Right hindlimb (tissue), 1 donor: Measurements from ENCODE around the gene TENM3.

ENCODE experiments used
- DNase-seq: peaks from one replicate; pipeline ENCODE4 v3.0.0-alpha.2; 2018

The TENM3 gene

DNA sequence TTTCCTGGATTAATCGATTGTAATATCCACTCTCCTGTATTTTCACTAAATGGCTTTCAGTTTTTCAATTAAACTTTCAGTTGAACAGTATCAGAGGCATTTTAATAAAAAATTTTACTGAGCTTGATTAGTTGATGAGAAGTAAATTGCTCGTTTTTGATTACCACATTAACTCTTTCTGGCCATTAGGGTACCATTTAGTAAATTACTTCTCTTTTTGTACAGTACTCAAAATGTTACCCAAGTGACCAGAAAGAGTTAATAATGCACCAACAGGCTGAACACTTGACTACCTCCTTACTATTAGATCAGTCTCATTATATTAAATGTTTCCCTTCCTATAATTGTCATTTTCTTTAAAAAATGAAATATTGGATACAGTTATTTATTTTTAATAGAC, 289.2 kb downstream of the TENM3 start:
- no peak for DNase-seq

DNA sequence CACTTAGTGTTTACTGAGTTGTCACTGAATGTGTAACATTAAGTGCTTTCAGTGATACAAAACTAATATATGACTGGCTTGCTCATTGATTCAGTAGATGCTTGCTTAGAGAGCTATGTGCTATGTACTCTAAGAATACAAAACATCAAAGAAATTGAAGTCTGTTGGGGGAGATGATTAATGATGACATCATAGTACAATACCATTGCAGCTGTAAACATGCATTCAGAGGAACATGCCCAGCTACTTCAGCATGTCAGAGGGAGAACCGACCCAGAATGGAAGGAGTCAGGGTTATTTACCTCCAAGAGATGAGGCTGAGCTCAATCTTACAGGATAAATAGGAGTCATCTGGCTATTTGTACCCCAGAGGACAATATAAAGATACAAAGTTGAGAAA, 290.8 kb downstream of the TENM3 start:
- DNase-seq, result no peak

DNA sequence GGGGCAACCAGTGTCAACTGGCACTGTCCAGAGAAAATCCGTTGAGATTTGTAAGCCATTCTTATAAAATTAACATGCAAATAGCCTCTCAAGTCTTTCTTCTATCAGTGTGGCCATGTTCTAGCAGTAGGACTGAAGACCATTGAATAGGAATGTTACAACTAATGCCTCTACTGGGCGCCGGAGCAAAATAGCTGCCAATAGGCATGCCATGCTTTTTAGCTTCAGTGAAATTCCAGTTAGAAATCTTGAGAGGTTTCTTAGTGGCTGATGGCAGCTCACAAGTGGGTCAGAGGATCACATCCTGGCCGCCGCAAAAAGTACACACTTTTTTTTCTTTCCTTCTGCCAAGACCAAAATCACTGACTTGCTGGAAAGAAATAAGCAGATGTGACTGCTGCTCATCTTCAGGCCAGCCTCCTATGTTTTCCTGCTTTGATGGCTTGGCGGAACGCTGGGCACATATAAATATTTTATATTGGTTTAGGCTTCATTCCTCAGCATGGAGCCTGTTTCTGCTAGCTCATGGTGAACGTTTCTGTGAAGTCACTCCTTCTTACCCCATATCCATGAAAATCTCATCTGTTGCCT, 293.1 kb downstream of the TENM3 start:
- DNase-seq, result no peak

DNA sequence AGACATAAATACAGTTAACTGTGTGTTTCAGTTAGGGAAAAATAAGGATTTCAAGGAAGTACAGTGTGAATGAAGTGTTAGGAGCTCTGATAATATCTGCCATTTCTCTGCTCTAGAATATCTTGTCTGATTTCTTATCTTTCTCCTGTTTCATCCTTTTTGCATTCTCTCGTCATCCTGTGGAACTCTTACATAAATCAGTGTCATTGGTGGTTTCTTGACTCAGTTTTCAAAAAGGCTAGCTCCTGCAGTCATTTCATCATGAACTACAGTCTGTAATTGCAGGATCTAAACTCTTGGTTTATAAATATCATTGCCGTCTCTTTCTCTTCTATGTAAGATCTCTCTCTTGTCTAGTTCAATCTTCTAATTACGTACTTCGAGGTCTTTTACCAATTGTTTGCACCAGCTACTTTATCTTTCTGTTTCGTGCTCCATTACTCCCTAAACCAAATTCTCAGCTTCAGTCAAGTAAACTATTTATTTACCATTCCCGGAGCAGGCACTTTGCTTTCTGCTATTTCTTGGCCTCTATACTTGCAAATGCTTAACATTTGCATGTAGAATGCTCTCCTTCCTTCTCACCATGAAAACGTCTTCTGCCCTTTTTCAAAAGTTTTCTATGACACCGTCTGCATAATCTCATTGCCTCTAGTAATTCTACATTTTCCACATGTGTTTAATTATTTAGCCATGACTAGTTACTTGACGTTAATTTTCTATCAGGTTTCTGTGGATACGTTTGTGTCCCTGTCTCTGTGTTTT, 294.0 kb downstream of the TENM3 start:
- no peak for DNase-seq

DNA sequence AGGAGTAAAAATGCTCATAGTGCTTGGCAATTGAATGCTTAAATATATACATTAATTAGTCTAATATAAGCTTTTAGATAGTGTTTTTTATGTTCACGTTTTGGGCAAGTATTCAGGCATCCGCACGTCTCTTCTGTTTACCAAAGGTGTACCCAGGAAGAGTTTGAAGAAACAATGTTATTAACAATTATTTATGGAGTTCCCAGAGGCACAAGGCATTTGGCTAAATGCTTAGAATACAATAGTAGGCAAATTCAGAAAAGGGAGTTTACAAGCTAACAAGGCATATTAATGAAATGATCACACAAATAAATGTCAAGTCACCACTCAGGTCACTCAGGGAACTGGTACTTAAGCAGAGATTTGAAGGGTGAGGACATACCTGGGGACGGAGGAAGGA, 294.8 kb downstream of the TENM3 start:
- DNase-seq, result no peak

DNA sequence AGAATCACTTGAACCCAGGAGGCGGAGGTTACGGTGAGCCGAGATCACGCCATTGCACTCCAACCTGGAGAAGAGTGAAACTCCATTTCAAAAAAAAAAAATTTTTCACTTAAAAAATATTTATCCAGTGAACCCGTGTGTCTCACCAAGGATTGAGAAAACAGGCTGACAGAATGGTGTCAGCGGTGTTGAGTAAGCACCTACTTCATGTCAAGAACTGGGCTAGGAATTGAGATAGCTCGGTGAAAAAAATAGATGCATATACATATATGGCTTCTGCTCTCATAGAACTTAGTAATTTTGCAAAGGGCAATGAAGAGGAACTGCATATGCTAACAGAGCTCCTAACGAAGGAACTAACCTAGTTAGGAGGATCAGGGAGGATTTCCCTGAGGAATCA, 297.3 kb downstream of the TENM3 start:
- no peak for DNase-seq

DNA sequence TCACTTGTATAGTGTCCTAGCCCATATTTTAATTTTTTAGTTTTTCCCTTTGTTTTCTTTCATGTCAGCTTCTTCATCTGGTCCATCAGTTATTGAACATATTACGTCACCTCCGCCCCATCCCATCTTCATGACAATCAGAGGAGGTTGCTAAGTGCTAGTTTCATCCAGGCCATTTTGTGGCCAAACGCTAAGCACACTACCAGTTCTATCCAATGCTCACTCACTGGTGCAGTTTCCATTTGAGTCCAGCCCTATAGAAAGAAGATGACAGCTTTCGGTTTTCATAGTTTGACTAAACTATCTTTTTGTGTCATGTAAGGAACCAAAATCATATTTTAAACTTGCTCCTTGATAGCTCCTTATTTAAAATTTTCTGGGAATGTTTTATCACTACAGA, 304.2 kb downstream of the TENM3 start:
- DNase-seq, result no peak

DNA sequence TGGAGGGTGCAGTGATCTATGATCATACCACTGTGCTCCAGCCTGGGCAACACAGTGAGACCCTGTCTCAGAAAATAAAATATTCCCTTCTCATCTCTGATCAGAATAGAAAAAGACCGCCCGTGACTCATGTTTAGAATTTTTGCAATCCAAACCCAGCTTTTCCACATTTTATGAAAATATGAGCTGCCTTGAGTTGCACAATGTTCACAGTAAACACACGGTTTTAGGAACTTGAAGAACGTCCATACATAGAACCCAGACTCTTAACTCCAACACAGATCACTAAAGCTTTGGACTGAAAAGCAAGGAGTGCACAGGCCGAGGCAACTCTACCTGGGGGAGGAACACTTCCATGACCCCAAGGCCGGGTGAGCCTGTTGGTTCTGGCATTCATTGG, 305.0 kb downstream of the TENM3 start:
- no peak for DNase-seq

DNA sequence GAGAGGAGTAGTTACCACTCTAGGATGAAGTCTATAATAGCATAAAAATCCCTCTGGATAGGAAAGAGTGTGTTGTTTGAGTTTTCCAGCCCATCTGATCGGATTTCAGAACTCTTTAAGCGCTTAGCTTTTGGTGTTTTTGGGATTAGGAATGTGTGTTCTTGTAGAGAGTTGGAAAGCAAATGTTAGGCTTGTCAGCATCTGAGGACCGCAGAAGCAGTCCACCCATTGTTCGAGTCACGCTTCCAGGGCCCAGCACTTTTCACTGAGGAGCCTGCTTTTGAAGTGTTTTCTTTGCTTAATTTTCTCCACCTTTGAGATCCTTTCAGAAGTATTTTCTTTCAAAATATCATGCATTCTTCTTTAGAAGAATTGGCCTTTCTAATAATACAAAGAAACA, 306.2 kb downstream of the TENM3 start:
- no peak for DNase-seq

DNA sequence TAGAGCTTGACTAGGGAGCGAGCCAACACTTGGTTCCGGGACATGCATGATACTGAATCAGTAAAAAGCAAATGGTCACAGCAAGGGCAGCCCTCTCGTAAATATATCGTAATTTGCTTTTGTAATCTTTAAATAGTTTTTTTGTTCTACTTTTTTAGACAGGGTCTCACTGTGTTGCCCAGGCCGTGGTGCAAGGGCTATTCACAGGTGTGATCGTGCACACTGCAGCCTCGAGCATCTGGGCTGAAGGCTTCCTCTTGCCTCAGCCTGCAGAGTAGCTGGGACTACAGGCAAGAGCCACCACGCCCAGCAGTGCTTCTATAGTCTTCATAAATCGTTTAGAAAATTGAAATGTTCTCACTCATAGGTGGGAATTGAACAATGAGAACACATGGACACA, 309.7 kb downstream of the TENM3 start:
- DNase-seq, result no peak

DNA sequence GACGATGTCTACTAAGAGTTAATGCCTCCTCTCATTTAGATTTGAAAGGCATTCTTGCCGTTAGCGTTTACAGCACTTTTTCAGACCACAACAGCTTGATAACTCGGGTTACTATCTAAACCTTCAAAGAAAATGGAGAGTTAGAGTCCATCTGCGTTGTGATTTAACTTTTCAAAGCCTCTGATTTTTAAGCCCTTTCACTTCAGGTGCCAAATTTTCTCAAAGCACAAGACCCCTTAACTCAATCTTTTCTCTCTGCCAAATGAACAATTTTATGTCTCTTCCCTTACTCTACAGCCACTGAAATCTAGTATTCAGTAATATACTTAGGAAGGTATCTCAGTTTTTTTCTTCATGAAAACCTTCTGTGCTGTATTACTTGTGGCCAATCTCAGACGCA, 310.5 kb downstream of the TENM3 start:
- DNase-seq, result no peak

DNA sequence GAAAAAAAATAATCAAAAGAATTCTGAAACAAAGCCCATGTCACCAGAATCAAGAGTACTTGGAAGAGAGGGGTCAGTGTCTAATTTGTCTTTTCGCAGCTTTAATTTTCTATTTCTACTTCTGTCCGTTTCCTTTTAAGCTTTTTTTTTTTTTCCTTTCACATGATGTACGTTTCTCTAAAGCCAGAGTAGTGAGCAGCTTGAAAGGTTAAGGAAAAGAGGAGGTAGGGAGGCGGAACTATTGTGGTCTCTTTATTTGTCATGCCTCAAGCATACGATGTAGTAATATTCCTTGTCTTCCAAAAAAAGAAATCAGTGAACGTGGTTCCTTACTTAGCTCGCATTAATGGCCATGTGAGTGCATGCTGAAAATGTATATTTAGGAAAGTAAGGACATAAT, 311.5 kb downstream of the TENM3 start:
- no peak for DNase-seq

DNA sequence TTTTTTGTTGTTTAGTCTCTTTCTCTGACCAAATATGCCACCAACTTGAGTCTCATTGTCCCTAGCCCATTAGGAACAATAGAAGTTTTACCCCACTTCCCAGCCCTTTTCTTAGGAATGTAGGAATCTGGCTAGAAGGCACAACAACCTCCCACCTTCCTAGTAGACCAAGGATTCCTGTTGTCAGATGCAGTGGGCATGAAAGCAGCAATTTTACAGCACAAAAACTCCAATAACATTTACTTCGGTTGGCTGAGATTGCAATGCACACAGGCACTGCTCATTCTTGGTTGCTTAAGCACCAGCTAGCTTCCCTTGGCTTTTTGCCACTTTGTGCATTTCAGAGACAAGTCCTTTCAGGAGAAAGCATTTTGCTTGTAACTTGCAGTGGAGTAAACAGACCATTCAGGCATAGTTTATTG, 312.8 kb downstream of the TENM3 start:
- no peak for DNase-seq

DNA sequence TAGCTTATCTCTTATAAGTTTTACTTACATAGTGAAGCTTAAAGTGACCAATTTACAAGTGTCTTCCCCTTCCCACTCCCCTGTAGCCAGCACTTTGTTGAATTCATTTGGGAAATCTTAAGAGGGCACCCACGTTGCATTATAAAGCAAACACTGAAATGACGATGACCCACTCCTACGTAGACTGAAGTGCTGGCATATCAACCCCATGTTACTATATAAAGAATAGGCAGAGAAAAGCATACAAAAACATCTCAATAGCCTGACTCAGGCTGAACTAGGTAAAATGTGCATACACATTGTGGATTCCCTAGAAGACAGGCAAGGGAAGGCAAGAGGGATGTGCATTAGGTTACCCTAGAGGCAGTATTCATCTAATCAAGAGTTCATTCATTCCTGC, 313.4 kb downstream of the TENM3 start:
- no peak for DNase-seq

DNA sequence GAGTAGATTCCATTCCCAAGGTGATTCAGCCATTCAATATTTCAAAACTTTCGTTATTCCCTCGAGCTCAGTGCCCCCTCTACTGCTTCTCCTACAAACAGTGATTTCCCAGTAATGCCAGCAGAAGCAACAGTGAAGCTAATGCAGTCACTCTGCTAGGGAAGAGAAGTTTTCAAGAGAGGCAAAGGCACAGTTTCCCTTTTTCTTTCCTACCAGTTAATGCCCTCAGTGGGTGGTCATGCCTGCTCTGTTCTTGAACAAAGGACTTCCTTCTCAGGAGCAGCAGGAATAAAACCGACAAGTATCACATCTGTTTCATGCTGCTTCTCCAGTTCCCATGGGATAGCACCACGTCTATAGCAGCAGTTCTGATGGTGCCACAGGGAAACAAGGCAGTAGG, 317.2 kb downstream of the TENM3 start:
- no peak for DNase-seq

DNA sequence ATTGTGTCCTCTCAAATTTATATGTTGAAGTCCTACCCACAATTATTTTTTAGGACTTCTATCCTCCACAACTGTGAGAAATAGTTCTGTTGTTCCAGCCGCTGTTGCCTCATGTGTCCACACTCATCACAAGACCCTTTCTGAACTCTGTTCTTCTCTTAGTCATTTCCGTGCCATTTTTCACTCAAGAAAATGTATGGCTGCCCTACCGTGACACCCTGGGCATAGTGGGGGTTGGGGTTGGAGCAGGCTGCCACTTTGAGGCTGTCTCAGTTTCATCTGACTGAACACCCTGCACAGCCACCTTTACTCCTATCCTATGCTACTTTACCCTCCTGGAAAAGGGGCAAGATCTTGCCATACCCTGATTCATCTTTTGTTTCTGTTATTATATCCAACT, 319.1 kb downstream of the TENM3 start:
- DNase-seq, result no peak

DNA sequence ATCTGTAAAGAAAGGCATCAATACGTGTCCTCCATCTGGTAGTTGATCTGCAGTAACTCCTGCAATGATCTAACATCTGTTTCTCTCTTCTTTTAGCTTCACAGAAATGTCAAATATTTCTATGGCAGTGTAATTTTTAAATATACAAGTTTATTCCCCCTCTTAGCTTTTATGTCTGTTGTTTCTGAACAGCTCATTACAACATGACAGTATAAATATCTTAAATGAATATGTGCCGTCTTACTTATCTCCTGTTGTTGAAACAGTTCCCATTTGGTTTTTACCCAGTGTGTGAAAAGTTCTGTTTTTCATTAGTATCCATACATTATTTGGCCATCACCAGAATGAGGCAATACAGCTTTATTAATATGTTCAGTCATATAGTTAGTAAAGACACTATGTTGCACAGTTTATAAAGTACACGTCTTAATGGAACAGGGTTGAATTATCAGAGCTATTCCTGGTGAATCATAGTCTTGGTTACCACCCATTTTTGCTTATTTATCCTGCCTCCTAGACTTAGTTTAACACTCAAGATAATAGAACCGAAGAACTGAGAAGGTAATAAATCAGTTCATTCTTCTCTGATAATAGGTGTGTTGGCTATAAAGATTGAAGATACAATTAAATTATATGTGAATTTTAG, 321.6 kb downstream of the TENM3 start:
- DNase-seq, result no peak

DNA sequence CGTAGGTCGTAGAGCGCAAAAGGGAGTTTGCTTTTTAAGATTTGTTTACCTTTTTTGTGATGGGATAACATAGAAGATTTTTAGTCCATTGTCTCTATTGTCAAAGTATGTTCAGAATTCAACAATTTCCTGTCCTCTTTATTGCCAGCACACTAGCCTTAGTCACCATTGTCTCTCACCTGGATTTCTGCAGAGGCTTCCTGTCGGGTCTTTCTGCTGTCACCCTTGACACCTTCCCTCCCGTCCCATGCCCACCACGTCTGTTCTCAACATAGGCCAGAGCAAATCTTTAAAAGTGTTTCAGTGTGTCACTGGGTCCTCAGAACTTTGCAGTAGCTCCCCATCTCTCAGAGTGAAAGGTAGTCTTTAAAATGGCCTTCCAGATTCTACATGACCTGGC, 323.9 kb downstream of the TENM3 start:
- DNase-seq, result no peak

DNA sequence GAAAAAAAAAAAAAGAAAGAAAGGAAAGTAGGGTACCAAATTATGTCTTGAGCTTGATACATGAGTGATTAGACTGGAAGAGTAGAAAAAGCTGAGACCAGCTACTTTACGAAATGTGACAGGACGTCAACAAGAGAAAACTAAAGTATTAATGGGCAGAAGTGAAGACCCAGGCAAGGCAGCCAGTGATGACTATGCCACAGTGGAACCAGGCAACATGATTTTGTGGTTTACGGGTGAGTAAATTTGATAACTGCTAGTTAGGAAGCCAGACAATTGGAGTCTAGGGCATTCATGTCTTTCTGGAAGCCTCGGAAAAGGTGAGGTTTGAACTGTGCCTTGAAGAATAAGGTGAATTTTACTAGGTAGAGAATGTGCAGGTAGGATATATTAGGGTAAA, 326.4 kb downstream of the TENM3 start:
- DNase-seq, result no peak

DNA sequence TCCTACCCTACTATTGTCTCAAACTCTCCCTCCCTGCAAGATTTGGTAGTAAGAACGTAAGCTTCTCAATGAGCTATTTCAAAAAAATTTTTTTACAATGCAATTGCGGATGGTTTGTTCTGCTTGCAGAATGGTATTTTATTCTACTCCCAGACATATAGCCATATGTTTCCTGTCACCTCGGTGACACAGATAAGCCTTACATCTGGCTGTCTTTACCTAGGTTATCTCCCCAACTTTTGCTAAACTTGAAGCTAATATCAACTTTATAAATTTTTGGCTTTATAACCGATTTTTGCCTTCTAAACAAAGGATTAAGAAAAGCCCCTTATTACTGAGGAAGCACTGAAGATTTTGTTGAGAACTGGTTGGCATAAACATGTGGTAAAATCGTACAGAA, 331.5 kb downstream of the TENM3 start:
- DNase-seq, result no peak

DNA sequence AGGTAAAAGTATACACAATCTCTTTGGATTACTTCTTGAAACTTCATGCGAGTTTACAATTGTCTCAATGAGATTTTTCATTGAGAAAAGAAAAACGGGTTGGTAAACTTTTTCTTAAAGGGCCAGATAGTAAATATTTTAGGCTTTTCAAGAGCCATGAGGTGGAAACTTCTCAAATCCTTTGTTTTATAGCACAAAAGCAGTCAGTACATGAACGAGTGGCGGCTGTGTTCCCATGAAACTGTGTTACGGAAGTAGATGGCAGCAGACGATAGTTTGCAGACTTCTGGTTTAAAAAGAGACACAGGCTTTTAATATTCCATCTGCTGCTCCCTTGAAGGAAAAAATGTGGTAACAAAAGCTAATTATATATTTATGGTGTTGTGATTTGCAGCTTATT, 332.0 kb downstream of the TENM3 start:
- no peak for DNase-seq

DNA sequence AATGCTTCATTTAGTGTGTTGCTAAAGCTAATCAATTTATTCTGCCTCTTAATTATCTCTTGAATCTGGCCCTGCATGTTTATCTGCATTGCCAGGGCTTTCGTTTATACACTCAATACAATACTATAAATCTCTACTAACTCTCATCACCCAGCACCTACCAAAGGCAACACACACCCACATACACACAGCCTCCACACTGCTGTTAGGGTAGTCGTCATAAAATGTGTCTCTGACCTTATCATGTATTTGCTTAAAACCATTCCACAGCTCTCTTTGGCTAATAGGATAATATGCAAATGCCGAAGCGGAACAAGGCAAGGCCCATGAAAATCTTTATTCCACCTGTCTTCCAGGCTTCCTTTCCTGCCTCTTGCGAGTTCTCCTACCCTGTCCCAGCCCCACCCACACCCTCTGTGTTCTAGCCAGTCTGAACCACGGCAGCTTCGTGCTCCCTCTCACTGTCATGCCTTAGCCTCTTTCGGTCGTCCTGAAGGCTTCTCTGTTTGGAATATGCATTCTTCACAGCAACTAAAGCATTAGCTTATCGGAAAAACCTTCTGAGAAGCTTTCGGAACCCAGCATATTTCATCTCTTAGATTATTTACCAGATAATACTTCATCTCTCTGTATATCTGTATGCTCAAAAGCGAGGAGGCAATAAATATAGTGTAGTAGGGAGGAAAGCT, 333.5 kb downstream of the TENM3 start:
- DNase-seq, result no peak

DNA sequence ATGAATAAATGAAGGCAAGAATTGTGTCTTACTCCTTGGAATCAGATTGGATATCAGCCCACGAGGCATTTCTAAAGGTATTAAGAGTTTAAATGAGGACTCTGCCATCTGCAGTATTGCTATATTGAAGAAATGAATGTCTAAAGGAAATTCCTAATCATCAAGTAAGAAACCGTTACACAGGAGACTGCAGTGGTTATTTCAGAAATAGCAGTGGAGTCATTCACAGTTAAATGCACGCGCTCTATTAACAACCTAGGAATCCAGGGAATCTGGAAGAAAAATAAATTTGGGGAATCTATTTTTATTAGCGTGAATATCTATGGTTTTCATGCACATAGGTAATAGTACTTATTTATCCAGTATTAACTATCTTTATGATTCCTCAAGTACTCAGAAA, 334.2 kb downstream of the TENM3 start:
- no peak for DNase-seq

DNA sequence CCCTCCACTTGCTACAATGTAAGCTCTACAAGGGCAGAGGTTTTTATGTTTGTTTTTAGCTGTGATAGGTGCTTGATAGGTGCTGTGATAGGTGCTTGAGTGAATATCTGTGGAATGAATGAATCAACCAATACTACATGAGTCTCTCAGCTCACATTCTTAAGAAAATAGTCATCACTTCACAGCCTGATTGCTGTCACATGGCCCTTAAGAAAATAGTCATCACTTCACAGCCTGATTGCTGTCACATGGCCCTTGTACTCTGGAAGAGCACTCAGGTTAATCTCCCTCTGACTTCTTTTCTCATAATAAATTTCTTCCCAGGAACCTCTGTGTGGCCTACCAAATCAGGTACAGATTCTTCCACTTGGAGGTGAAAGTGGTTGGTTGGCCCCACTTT, 335.2 kb downstream of the TENM3 start:
- no peak for DNase-seq
